ENCODE measurements around the gene CSMD2. TPM values are rescaled to one million over a fixed set of nuclear protein-coding genes. Genes with fewer than 3 reads are reported as not detected.

The CSMD2 gene
- total RNA-seq, 3 donors from 2014 or later = 0.12 to 0.41 (median 0.28) TPM

GRCh38 chr1:33517596-33518250 lies 647.3 kb downstream of the CSMD2 start:
- Histone ChIP-seq H3K36me3 (ENCODE audit: low read depth) (no peaks in the 10 kb centered on the region), H3K4me3 (no peak overlapping the region), H3K4me1 (ENCODE audit: low read depth) (no peaks in the 10 kb centered on the region), H3K9me3 (no peaks in the 10 kb centered on the region)
- ATAC-seq = no peak
- intact Hi-C loops (cut with DNase I, micrococcal nuclease) = no loop called here
- TF ChIP-seq CTCF (IDR thresholded peaks at IDR 0.05) = no peak
- peak in 1 of 3 donors; percentile 11 for DNase-seq

- no peak for ATAC-seq
- H3K4me3 ChIP-seq = no peak overlapping the region
- H3K9me3 ChIP-seq = no peaks in the 10 kb centered on the region
- TF ChIP-seq CTCF (IDR thresholded peaks at IDR 0.05) = no peak
- no peak for DNase-seq
- no peaks in the 10 kb centered on the region for H3K4me1 ChIP-seq (ENCODE audit: low read depth)
- no peaks in the 10 kb centered on the region for H3K36me3 ChIP-seq (ENCODE audit: low read depth)
- intact Hi-C loops (cut with DNase I, micrococcal nuclease) = no loop called here
These were observed 648.0 kb downstream of the CSMD2 start for GRCh38 chr1:33516891-33517567.

- Histone ChIP-seq H3K4me1 (ENCODE audit: low read depth) (no peaks in the 10 kb centered on the region), H3K9me3 (no peaks in the 10 kb centered on the region), H3K36me3 (ENCODE audit: low read depth) (no peaks in the 10 kb centered on the region), H3K4me3 (no peak overlapping the region)
- DNase-seq (no peak), ATAC-seq (no peak)
- intact Hi-C loops (cut with DNase I, micrococcal nuclease) = no loop called here
- no peak for TF ChIP-seq CTCF (IDR thresholded peaks at IDR 0.05)
These were observed 648.6 kb downstream of the CSMD2 start for GRCh38 chr1:33516428-33516827.

- ATAC-seq (no peak), DNase-seq (no peak)
- intact Hi-C loops (cut with DNase I, micrococcal nuclease) = no loop called here
- Histone ChIP-seq H3K4me3 (no peak overlapping the region), H3K9me3 (no peaks in the 10 kb centered on the region), H3K36me3 (ENCODE audit: low read depth) (no peaks in the 10 kb centered on the region), H3K4me1 (ENCODE audit: low read depth) (no peaks in the 10 kb centered on the region)
- no peak for TF ChIP-seq CTCF (IDR thresholded peaks at IDR 0.05)
These were observed 649.4 kb downstream of the CSMD2 start for GRCh38 chr1:33515607-33516006.

GRCh38 chr1:33515112-33515511 lies 649.9 kb downstream of the CSMD2 start:
- Histone ChIP-seq H3K4me3 (no peak overlapping the region), H3K4me1 (ENCODE audit: low read depth) (no peaks in the 10 kb centered on the region), H3K9me3 (no peaks in the 10 kb centered on the region), H3K36me3 (ENCODE audit: low read depth) (no peaks in the 10 kb centered on the region)
- intact Hi-C loops (cut with DNase I, micrococcal nuclease) = no loop called here
- DNase-seq (no peak), ATAC-seq (no peak)
- TF ChIP-seq CTCF (IDR thresholded peaks at IDR 0.05) = no peak

Data from mucosa of descending colon (tissue), 3 donors.